NCI-H2171 treated with DMSO at 0.1 percent for 48 hours (cell line): Measurements from ENCODE around the gene NOSTRIN.
"Not testable (repeated sequence)": the region's sequence is repeated elsewhere in the genome, so short reads cannot be mapped to it uniquely, and the experiment has no call there.

Experiments used
- DNase-seq: peaks from one replicate; lab custom pipeline; 2025; lab: John Stamatoyannopoulos, UW

NOSTRIN gene

GRCh38 chr2:168790226-168790902 is 12.1 kb upstream of the NOSTRIN start:
- DNase-seq = no peak

DNA sequence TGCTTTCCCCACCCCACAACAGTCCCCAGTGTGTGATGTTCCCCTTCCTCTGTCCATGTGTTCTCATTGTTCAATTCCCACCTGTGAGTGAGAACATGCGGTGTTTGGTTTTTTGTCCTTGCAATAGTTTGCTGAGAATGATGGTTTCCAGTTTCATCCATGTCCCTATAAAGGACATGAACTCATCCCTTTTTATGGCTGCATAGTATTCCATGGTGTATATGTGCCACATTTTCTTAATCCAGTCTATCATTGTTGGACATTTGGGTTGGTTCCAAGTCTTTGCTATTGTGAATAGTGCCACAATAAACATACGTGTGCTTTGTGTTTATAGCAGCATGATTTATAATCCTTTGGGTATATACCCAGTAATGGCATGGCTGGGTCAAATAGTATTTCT is 11.3 kb upstream of the NOSTRIN start:
- DNase-seq = not testable (repeated sequence)

DNA sequence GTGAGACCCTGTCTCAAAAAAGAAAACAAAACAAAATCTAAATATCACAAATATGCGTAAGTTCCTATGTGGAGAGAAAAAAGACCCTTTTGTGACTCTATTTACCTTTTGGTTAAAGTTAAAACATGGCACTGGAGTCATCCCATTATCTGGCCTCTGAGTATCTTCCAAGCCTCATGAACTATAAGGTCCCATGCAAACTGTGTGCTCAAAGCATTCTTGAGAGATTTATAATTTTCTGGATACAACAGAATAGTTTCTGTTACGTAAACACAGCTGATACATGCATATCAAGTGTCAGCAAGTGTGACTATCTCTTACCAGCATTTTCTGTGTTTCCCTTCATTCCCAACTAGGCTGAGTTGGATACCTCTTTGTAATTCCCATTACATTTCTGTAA is 8.8 kb upstream of the NOSTRIN start:
- no peak for DNase-seq

DNA sequence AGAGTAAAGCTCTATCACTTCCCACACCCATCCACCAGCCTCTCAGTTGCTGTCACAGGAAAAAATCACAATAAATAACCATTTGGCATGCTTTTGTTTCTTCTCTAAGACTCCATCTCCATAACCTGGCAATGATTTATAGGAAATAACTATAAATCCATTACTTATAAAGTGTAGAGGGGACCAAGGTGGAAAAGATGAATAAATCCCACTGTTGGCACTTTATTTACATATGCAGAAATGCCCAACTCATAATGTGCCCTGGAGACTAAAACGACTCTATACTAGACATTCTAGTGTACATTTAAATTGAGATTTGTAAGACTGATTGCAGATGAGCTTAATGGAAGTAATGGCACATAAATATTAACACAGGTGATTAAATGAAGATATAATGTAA is 7.5 kb upstream of the NOSTRIN start:
- DNase-seq = no peak

GRCh38 chr2:168796090-168796577 is 6.3 kb upstream of the NOSTRIN start:
- DNase-seq = no peak

- no peak for DNase-seq
These were observed 5.7 kb upstream of the NOSTRIN start for GRCh38 chr2:168796583-168797285.

- no peak for DNase-seq
These were observed 5.2 kb upstream of the NOSTRIN start for GRCh38 chr2:168797286-168797655.

DNA sequence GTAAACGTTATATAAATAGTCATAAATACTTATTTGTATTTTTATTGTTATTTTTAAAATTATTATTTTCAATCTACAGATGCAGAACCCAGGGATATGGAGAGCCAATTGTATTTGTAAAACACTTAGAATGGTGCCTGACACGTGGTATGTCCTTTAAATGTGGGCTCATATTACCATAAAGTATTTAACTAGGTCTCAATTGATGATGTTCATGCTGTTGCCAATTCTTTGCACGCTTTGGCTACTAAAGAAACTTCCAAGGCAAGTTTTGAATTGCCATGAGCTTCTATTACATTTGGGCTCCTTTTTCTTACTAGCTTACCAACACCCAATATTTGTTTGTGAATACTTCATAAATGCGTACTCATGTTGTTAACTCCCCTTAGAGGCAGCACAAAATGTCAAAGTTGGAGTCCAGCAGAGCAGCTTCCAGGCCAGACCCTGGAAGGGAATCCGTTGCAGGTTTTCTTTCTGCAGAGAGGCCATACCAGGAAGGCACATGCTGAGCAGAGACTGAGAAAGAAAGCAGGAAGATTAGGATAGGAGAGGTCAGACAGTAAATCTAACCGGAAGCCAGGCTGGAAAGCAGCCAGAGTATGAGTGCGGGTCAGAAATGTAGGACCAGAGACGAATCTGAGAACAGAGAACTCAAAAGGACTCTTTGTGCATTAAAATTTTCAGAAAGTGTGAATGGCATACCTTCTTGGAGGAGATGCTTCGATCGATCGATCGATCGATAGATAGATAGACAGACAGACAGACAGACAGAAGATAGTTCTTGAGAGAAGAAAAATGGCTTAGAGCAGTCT is 4.2 kb upstream of the NOSTRIN start:
- no peak for DNase-seq

- no peak for DNase-seq
These were observed 3.5 kb upstream of the NOSTRIN start for GRCh38 chr2:168798888-168799410.

- no peak for DNase-seq
These were observed 966 bp upstream of the NOSTRIN start for GRCh38 chr2:168801471-168801870.

GRCh38 chr2:168802859-168803725 is 655 bp downstream of the NOSTRIN start:
- no peak for DNase-seq

GRCh38 chr2:168804214-168804613 is 1.8 kb downstream of the NOSTRIN start:
- DNase-seq = no peak

DNA sequence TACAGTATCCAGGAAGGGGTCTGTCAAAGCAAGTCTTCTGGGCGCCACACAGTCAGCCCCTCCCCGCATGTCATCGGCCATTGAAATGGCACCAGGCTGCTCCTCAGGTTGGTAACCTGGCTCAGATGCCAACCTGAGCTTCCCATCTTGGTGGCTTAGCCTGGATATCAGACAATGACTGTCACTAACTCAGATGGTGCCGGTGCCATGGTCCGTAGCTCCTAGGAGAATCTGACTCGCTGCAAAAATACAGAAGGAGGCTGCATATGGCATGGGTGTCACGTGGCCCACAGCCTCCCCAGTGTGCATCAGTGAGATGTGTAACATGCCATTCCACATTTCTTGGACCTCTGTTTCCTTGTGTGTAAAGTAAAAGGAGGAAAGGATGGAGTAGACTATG is 3.2 kb downstream of the NOSTRIN start:
- no peak for DNase-seq

DNA sequence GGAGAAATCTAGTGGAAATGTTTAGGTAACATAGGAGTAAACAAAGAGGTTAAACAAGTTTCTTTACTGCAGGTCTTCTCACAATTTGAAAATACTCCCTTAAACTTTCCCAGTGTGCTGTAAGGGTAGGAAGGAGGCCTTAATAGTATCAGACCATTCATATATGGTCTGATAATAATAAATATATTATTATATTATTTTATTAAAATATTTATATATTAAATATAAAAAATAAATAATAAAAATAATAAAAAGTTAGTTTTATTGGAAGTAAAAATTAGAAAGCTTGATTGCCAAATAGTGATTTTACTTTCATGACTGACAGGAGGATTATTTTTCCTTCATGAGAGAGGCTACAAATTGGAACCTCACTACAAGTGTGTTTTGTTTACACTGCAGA is 7.1 kb downstream of the NOSTRIN start:
- no peak for DNase-seq

DNA sequence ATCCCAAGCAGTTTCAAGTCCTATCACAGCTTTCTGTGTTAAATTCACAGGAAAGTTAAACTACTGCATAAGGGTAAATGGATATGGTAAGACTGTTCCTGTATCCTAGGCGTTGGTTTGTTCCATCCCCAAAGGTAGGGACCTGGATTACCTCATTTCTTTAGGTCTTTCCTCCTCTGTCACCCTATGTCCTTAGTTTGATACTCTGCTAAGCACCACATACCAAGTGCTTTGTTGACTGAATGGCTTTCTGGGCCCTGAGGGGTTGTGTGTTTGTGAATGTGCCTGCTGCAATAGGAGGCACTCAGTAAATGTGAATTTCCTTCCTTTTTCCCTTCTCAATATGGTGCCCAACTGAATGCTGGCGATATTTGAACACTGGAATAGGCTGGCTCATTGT is 7.8 kb downstream of the NOSTRIN start:
- DNase-seq = no peak

DNA sequence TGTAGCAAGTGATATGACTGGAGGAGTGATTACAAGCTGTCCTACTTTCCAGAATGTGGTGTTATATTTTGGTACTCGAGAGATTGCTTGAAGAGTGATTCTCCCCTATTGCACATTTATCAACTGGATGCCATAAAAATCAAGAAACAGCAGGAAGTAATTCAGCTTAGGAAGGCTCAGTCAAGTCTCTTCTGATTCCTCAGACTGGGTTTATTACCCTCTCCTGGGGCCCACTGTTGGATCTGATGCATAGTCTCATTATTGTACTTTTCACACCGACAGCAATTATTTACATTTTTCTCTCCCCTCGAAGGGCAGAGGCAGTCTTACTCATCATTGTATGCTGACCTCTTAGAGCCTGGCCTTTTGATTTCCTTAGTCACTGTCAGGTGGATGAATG is 9.3 kb downstream of the NOSTRIN start:
- DNase-seq = no peak

GRCh38 chr2:168814046-168814445 is 11.6 kb downstream of the NOSTRIN start:
- DNase-seq = no peak

DNA sequence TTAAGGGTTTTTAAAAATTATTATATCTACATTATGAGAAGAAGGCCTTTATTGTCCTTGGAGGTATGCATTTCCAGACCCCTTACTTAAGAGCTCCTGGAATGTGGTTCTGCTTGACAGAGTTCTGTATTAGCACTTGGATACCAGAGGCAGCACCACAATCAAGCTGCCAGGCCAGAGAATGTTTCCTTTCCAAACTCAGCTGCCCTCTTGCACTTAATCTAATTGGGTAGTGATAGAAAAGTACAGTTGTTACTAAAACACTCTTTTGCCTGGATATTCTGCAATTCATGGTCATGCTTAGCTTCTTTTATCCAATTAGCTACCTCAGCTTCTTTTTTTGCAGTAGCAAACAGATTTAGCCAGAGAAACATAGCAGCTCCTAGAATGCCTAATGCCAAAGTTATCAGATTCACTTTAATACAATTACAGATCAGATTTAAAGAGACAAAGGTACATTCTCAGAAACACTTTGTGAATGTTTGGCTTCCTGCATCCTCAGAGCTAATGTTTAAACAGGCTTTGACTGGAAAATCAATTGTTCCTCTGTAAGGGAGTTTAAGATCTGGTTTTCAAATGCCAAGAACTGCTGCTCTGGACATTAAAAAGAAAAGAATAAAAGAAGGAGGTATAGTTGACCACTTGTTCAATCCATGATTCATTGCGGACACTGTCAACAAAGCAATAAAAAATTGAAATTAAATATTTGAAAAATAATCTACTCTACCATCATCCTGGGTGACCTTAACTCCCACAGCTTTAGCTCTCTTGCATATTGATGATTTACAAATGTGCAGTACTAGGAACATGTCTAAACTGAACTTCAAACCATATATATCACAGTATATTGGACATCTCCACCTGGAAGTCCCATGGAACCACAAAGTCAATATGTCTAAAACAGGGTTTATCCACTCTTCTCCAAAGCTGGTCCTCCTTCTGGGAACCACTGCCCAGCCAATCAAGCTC is 12.8 kb downstream of the NOSTRIN start:
- DNase-seq = no peak

- DNase-seq = no peak
These were observed 13.9 kb downstream of the NOSTRIN start for GRCh38 chr2:168816369-168816768.

DNA sequence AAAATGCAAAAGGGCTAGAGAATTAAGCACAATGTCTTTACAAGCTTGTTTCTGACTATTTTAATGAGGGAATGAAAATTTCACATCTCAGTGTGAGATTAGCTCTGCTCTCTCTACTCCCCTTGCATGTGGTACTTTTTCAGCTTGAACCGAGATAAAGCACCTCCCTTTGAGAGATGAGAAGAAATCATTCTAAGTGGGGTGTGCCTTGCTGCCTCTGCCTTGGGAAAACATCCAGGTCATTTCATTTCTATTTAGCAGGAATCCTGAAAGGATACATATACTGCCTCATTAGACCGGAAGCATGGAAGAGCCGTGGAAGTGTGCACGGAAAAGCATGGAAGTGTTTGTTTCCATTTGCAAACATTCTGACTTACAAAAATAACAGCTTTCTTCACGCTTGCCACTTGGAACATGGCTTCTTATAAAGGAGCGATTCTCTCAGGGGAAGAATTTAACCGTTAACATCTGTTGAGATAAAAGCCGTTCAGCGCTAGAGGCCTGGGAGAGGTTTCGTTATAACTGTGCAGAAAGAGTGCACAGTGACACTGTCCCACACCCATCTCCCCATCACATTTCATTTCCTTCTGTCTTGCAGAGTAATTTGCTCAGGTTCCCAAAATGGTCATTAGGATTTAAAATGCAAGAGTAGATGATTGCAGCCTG is 16.7 kb downstream of the NOSTRIN start:
- peak; percentile 55 for DNase-seq
